Measurements from ENCODE around the gene FARP1. TPM values are rescaled to one million over a fixed set of nuclear protein-coding genes. Genes with fewer than 3 reads are reported as not detected.

The FARP1 gene
- polyA plus RNA-seq, 2 of the 4 experiments (the other 2 are of a cell fraction), result 9.4 to 13.0 TPM

DNA sequence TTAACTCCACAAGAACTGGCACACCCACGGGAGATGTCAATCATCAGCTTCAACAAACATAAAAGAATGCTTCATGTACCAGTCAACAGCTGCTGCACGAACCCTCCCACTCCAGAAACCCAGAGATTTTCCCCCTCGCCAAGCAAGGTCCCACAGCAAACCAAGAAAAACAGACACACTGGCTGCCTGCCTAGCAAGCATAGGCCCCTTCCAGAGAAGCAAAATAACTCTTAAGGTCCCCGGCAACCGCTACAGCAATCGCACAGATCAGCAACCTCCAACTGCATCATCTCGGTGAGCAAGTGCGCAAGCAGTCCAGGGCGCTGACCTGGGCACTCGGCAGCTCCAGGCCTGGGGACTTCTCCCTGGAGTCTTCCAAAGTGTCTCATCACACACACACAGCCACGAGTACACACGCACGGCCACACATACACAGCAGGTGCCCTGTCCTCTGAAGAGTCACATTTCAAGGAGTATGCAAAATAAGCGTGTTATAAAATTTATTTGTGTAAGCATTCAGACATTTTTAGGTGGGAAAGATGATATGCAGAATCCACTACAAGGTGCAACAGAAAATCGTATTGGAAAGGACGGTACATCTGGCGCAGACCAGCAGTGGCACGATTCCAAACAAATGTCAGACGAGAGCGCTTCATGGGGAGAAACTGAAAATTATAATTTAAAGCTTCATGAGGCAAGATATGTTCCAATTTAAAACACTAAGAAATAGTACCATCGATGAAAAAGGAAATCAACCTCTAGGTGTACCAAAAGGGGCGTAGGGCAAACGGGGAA is 309.0 kb downstream of the FARP1 start:
- no peak for ATAC-seq
- FAIRE-seq, result no peak
- ChIA-PET POLR2A (no interaction called here), CTCF (interaction anchor here (0.9 to 2.4 kb wide), 5 partner anchors 9 to 201 kb away, joined by 3 to 8 read pairs (median 4); no protein-coding TSS in a partner anchor)
- H3K4me3 ChIP-seq, result no peak overlapping the region
- H3K4me1 ChIP-seq, result peaks cover 11% of the 10 kb centered on the region; the same call in 2 of the 3 replicates
- no peak overlapping the region for H3K27ac ChIP-seq
- no peak for DNase-seq (ENCODE audit: low read depth in 1 of 2, low spot score in 1 of 2)
- TF ChIP-seq ZNF302 (CRISPR knock-in tag; IDR thresholded peaks at IDR 0.05), result no peak
- no peak for TF ChIP-seq RAD21 (conservative IDR thresholded peaks at IDR 0.05 in 1 of 2, IDR thresholded peaks at IDR 0.05 in 1 of 2)
- no peak for TF ChIP-seq HOXB13 (CRISPR knock-in tag; IDR thresholded peaks at IDR 0.05; ENCODE audit: low read depth)
- no peak overlapping the region for H3K4me2 ChIP-seq
- no peaks in the 10 kb centered on the region for H3K9me3 ChIP-seq
- 90% methylated on average over 17 of the region's 23 CpGs for WGBS (ENCODE audit: missing lambda C conversion rate)

GRCh38 chr13:98452851-98453843 is 310.3 kb downstream of the FARP1 start:
- Histone ChIP-seq H3K4me3 (no peak overlapping the region), H3K27ac (no peak overlapping the region), H3K9me3 (no peaks in the 10 kb centered on the region), H3K4me1 (peaks cover 11% of the 10 kb centered on the region; the same call in 2 of the 3 replicates), H3K4me2 (no peak overlapping the region)
- POLR2A ChIA-PET, result no interaction called here
- no peak for ATAC-seq
- TF ChIP-seq EP300 (IDR thresholded peaks at IDR 0.05), result no peak
- no peak for TF ChIP-seq MAZ (IDR thresholded peaks at IDR 0.05; ENCODE audit: borderline replicate concordance, low read depth, low read length)
- TF ChIP-seq NR3C1 (IDR thresholded peaks at IDR 0.05), result no peak
- TF ChIP-seq POLR2A (IDR thresholded peaks at IDR 0.05; ENCODE audit: low read length), result no peak
- TF ChIP-seq CBX2 (IDR thresholded peaks at IDR 0.05; ENCODE audit: borderline replicate concordance, low read depth), result no peak
- TF ChIP-seq MAFK (IDR thresholded peaks at IDR 0.05; ENCODE audit: partially characterized antibody), result no peak
- no peak for TF ChIP-seq CEBPB (IDR thresholded peaks at IDR 0.05)
- TF ChIP-seq KDM5A (IDR thresholded peaks at IDR 0.05), result no peak
- CTCF ChIA-PET, result interaction anchor here (0.6 to 1.4 kb wide), 2 partner anchors 14 to 604 kb away, joined by 3 read pairs; no protein-coding TSS in a partner anchor
- no peak for DNase-seq (ENCODE audit: low read depth in 1 of 2, low spot score in 1 of 2)
- no peak for FAIRE-seq
- 91% methylated on average over 15 of the region's 15 CpGs for WGBS (ENCODE audit: missing lambda C conversion rate)

- H3K4me3 ChIP-seq, result no peak overlapping the region
- WGBS (ENCODE audit: missing lambda C conversion rate), result 41% methylated on average over 7 of the region's 7 CpGs
- H3K9me3 ChIP-seq, result no peaks in the 10 kb centered on the region
- TF ChIP-seq MYC (IDR thresholded peaks at IDR 0.05; ENCODE audit: borderline replicate concordance, low read length) (no peak), PBX3 (IDR thresholded peaks at IDR 0.05) (no peak), ZFP36 (IDR thresholded peaks at IDR 0.05; ENCODE audit: borderline replicate concordance, partially characterized antibody) (no peak), HOXA7 (CRISPR knock-in tag; IDR thresholded peaks at IDR 0.05) (no peak), PHF8 (IDR thresholded peaks at IDR 0.05; ENCODE audit: borderline replicate concordance, low read depth) (no peak), SREBF2 (IDR thresholded peaks at IDR 0.05) (no peak), E2F6 (IDR thresholded peaks at IDR 0.05; ENCODE audit: borderline replicate concordance, low read depth) (no peak), FOSL2 (IDR thresholded peaks at IDR 0.05) (no peak), FOSL2 (CRISPR knock-in tag; IDR thresholded peaks at IDR 0.05) (no peak), ZSCAN20 (CRISPR knock-in tag; IDR thresholded peaks at IDR 0.05) (no peak)
- TF ChIP-seq, protein P1, sequence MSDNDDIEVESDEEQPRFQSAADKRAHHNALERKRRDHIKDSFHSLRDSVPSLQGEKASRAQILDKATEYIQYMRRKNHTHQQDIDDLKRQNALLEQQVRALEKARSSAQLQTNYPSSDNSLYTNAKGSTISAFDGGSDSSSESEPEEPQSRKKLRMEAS (IDR thresholded peaks at IDR 0.05), result no peak
- TF ChIP-seq, protein P2, sequence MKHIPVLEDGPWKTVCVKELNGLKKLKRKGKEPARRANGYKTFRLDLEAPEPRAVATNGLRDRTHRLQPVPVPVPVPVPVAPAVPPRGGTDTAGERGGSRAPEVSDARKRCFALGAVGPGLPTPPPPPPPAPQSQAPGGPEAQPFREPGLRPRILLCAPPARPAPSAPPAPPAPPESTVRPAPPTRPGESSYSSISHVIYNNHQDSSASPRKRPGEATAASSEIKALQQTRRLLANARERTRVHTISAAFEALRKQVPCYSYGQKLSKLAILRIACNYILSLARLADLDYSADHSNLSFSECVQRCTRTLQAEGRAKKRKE (CRISPR knock-in tag; IDR thresholded peaks at IDR 0.05; ENCODE audit: low read depth), result no peak
- H3K27ac ChIP-seq, result peak overlapping the region; percentile 41 to 46; a peak in 1 of 6 replicates
- DNase-seq (ENCODE audit: low read depth in 1 of 2, low spot score in 1 of 2) (peak in 1 of 2 experiments; percentile 19), ATAC-seq (peak in 1 of 2 experiments; percentile 38; a peak in 3 of 6 replicates), FAIRE-seq (no peak)
- peak overlapping the region; percentile 34; the same call in 2 of the 3 replicates for H3K4me2 ChIP-seq
- ChIA-PET POLR2A (no interaction called here), CTCF (interaction anchor here (0.7 to 4.4 kb wide), 4 partner anchors 9 to 199 kb away, joined by 3 to 27 read pairs (median 8); no protein-coding TSS in a partner anchor)
- H3K4me1 ChIP-seq, result peaks cover 11% of the 10 kb centered on the region; the same call in 2 of the 3 replicates
These were observed 311.5 kb downstream of the FARP1 start for GRCh38 chr13:98454389-98454881.

Measured in A549 (cell line).